Activated gamma-delta T cell (primary cell): ENCODE results near the gene HSPA12B.

Experiments used
- DNase-seq: peaks from one replicate; lab custom pipeline; 2025; lab: John Stamatoyannopoulos, UW

HSPA12B gene

GRCh38 chr20:3766422-3767109 is 34.1 kb downstream of the HSPA12B start:
- DNase-seq: no peak

GRCh38 chr20:3767110-3767426 is 34.6 kb downstream of the HSPA12B start:
- no peak for DNase-seq

- DNase-seq: peak; percentile 96
Observed at GRCh38 chr20:3767427-3768341, 35.2 kb downstream of the HSPA12B start, which contains the start of gene ADISSP. TSS of gene ADISSP (minus strand) at chr20:3767753. CDS start at chr20:3760100, 7,653 bp downstream.

- DNase-seq: peak; percentile 83
Observed at GRCh38 chr20:3768342-3769130, 36.1 kb downstream of the HSPA12B start.

- no peak for DNase-seq
Observed at GRCh38 chr20:3771552-3772058, 39.1 kb downstream of the HSPA12B start.

GRCh38 chr20:3775457-3776108 is 43.1 kb downstream of the HSPA12B start:
- no peak for DNase-seq

GRCh38 chr20:3777381-3777715 is 44.9 kb downstream of the HSPA12B start:
- DNase-seq: no peak

GRCh38 chr20:3777716-3778629 is 45.5 kb downstream of the HSPA12B start:
- peak; percentile 20 for DNase-seq

- no peak for DNase-seq
Observed at GRCh38 chr20:3778976-3779375, 46.5 kb downstream of the HSPA12B start.

GRCh38 chr20:3781153-3781910 is 48.8 kb downstream of the HSPA12B start, which contains the start of gene SPEF1:
TSS of gene SPEF1 (minus strand) at chr20:3781448. CDS start at chr20:3781287, 161 bp downstream.
- DNase-seq: no peak

GRCh38 chr20:3782597-3782996 is 50.1 kb downstream of the HSPA12B start:
- DNase-seq: no peak

- no peak for DNase-seq
Observed at GRCh38 chr20:3783068-3783489, 50.6 kb downstream of the HSPA12B start.

- DNase-seq: no peak
Observed at GRCh38 chr20:3783511-3784195, 51.2 kb downstream of the HSPA12B start.

GRCh38 chr20:3784216-3784853 is 51.9 kb downstream of the HSPA12B start:
- no peak for DNase-seq

- DNase-seq: no peak
Observed at GRCh38 chr20:3784863-3785239, 52.4 kb downstream of the HSPA12B start.

GRCh38 chr20:3785240-3786125 is 53.0 kb downstream of the HSPA12B start:
- no peak for DNase-seq

- peak; percentile 22 for DNase-seq
Observed at GRCh38 chr20:3786126-3786484, 53.6 kb downstream of the HSPA12B start.
